Tibial artery (tissue), 4 donors: ENCODE data around the gene ALDOB.

ENCODE experiments used
- DNase-seq, 2 donors: peaks; one replicate each; pipeline ENCODE4 v3.0.0-alpha.2; 2019
- H3K27ac ChIP-seq, 2 donors: fragments of 200-600 bp; sonication (generic) in 1 of 2; 1 replicate in 1 of 2; 2 replicates in 1 of 2; pipeline ENCODE4 v1.5.1; 2018 to 2019; ENCODE audit warnings: mild to moderate bottlenecking in 1 of 2
- H3K27me3 ChIP-seq, 2 donors: fragments of 200-600 bp; sonication (generic) in 1 of 2; one replicate each; pipeline versions ENCODE4 v1.5.1 to v1.6.0; 2016 to 2019
- H3K36me3 ChIP-seq, 3 donors: fragments of 200-600 bp; sonication (generic) in 2 of 3; one replicate each; pipeline ENCODE4 v1.5.1; 2016 to 2019; ENCODE audit warnings: mild to moderate bottlenecking in 2 of 3
- H3K4me1 ChIP-seq, 4 donors: fragments of 200-600 bp; sonication (generic) in 2 of 4; 1 replicate in 3 of 4; 2 replicates in 1 of 4; pipeline ENCODE4 v1.5.1; 2016 to 2019
- H3K4me3 ChIP-seq, 2 donors: fragments of 200-600 bp; sonication (generic) in 1 of 2; 1 replicate in 1 of 2; 2 replicates in 1 of 2; pipeline ENCODE4 v1.5.1; 2018 to 2019; ENCODE audit warnings: mild to moderate bottlenecking in 2 of 2
- H3K9me3 ChIP-seq, 3 donors: fragments of 200-600 bp; sonication (generic) in 1 of 3; one replicate each; pipeline ENCODE4 v1.5.1; 2016 to 2019
- intact Hi-C: fragments of 100-400 bp; cut with DNase I; formaldehyde crosslinking; loops from one replicate; pipeline ENCODE4 v1.15.0; 2023; ENCODE audit warnings: low total_unique reads
- TF ChIP-seq, protein P1 (sequence below), 2 experiments: fragments of 200-600 bp in 1 of 2; fragments of 450-650 bp in 1 of 2; IDR thresholded peaks; one replicate each; pipeline ENCODE4 v1.5.1; 2017 to 2019; ENCODE audit warnings: antibody characterized with exemption in 2 of 2, mild to moderate bottlenecking in 1 of 2, moderate library complexity in 1 of 2

ALDOB gene

GRCh38 chr9:101472891-101473290 is 37.3 kb upstream of the ALDOB start:
- Histone ChIP-seq H3K9me3 (no peaks in the 10 kb centered on the region), H3K4me1 (peaks cover 0 to 11% (median 0%) of the 10 kb centered on the region in 4 donors), H3K4me3 (no peak overlapping the region), H3K27ac (no peak overlapping the region), H3K27me3 (no peaks in the 10 kb centered on the region), H3K36me3 (peaks cover 26 to 35% (median 32%) of the 10 kb centered on the region in 3 donors)
- DNase-seq = no peak
- intact Hi-C loops = no loop called here
- TF ChIP-seq, protein P1, sequence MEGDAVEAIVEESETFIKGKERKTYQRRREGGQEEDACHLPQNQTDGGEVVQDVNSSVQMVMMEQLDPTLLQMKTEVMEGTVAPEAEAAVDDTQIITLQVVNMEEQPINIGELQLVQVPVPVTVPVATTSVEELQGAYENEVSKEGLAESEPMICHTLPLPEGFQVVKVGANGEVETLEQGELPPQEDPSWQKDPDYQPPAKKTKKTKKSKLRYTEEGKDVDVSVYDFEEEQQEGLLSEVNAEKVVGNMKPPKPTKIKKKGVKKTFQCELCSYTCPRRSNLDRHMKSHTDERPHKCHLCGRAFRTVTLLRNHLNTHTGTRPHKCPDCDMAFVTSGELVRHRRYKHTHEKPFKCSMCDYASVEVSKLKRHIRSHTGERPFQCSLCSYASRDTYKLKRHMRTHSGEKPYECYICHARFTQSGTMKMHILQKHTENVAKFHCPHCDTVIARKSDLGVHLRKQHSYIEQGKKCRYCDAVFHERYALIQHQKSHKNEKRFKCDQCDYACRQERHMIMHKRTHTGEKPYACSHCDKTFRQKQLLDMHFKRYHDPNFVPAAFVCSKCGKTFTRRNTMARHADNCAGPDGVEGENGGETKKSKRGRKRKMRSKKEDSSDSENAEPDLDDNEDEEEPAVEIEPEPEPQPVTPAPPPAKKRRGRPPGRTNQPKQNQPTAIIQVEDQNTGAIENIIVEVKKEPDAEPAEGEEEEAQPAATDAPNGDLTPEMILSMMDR (IDR thresholded peaks at IDR 0.05) = no peak

- DNase-seq = no peak
- Histone ChIP-seq H3K4me1 (peaks cover 0 to 6% (median 0%) of the 10 kb centered on the region in 4 donors), H3K27me3 (no peaks in the 10 kb centered on the region), H3K36me3 (peaks cover 18 to 25% (median 23%) of the 10 kb centered on the region in 3 donors), H3K4me3 (no peak overlapping the region), H3K9me3 (no peaks in the 10 kb centered on the region), H3K27ac (no peak overlapping the region)
- intact Hi-C loops = no loop called here
- TF ChIP-seq, protein P1 (IDR thresholded peaks at IDR 0.05) = no peak
Observed at GRCh38 chr9:101470929-101471328, 35.4 kb upstream of the ALDOB start.

DNA sequence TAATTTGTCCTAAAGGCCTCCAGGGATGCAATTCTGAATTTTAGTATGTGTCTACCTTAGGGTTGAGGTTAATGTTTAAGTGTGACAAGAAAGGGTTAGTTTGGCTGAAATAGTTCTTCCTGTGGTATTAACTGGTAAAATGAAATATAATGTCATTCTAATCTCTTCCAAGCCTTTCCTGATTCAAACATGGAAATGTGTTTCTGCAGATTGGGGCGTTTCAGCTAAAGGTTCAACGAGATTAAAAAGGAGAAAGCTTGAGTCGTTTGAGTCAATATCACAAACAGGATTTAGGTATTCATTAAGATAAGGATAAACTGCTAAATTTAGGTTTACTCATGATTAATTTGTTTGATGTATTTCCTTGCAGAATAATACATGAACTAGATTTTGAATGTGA is 34.4 kb upstream of the ALDOB start:
- intact Hi-C loops = no loop called here
- Histone ChIP-seq H3K4me3 (no peak overlapping the region), H3K4me1 (peaks cover 0 to 6% (median 0%) of the 10 kb centered on the region in 4 donors), H3K27me3 (no peaks in the 10 kb centered on the region), H3K27ac (no peak overlapping the region), H3K36me3 (peaks cover 9 to 18% (median 16%) of the 10 kb centered on the region in 3 donors), H3K9me3 (no peaks in the 10 kb centered on the region)
- no peak for DNase-seq
- TF ChIP-seq, protein P1 (IDR thresholded peaks at IDR 0.05) = no peak

DNA sequence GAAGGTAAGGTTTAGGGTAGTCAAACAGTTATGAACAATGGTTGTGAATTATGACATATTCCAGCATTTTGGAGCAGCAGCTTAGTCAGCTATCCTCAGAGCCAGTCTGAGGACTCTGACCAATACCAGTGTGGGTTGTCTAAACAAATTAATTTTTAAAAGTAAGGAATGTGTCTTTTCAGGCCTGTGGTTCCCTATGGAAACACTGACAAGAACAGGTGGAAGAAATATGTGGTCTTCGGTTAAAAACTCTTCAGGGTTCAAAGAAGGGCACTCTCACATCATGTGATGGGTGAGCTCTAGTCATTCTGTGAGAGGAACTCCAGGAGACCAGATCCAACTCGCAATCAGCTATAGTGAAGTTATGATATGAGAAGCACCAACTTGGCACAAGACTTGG is 33.5 kb upstream of the ALDOB start:
- no peak overlapping the region for H3K27ac ChIP-seq
- intact Hi-C loops = no loop called here
- no peak for DNase-seq
- peaks cover 0 to 6% (median 0%) of the 10 kb centered on the region in 4 donors for H3K4me1 ChIP-seq
- no peak overlapping the region for H3K4me3 ChIP-seq
- TF ChIP-seq, protein P1 (IDR thresholded peaks at IDR 0.05) = no peak
- H3K27me3 ChIP-seq = no peaks in the 10 kb centered on the region
- H3K36me3 ChIP-seq = peaks cover 7 to 10% (median 8%) of the 10 kb centered on the region in 3 donors
- H3K9me3 ChIP-seq = no peaks in the 10 kb centered on the region

DNA sequence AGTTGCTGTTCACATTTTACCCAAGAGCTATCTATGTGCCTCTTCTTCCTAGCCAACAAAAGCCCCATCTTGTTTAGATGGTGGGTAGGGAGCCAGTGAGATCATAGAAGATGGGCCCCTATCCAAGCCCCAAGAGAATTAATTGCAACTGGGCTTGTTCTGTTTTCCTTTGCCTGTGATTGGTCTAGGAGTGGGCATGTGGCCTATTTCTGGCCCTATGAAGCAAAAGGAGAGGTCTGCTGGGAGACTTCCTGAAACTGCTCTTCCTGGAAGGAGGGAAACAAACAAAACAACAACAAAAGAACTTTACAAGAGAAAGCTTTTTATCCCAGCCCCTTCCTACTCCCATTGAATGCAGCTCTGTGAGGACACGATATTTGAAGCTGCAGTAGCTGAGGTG is 32.5 kb upstream of the ALDOB start:
- TF ChIP-seq, protein P1 (IDR thresholded peaks at IDR 0.05) = no peak
- H3K36me3 ChIP-seq = peaks cover 0 to 7% (median under 1%) of the 10 kb centered on the region in 3 donors
- no peak overlapping the region for H3K4me3 ChIP-seq
- H3K4me1 ChIP-seq = peaks cover 0 to 2% (median 0%) of the 10 kb centered on the region in 4 donors
- H3K9me3 ChIP-seq = no peaks in the 10 kb centered on the region
- intact Hi-C loops = no loop called here
- H3K27ac ChIP-seq = no peak overlapping the region
- DNase-seq = no peak
- peaks cover 0 to under 1% of the 10 kb centered on the region in 2 donors for H3K27me3 ChIP-seq

GRCh38 chr9:101467690-101468089 is 32.1 kb upstream of the ALDOB start:
- no peak overlapping the region for H3K4me3 ChIP-seq
- intact Hi-C loops = no loop called here
- TF ChIP-seq, protein P1 (IDR thresholded peaks at IDR 0.05) = no peak
- H3K36me3 ChIP-seq = peaks cover 0 to 3% (median 0%) of the 10 kb centered on the region in 3 donors
- DNase-seq = no peak
- peaks cover 0 to 3% of the 10 kb centered on the region in 2 donors for H3K27me3 ChIP-seq
- H3K4me1 ChIP-seq = no peaks in the 10 kb centered on the region
- H3K27ac ChIP-seq = no peak overlapping the region
- H3K9me3 ChIP-seq = no peaks in the 10 kb centered on the region
